ENCODE data around the gene ZNF428. TPM values are rescaled to one million over a fixed set of nuclear protein-coding genes. Genes with fewer than 3 reads are reported as not detected.

The ZNF428 gene
- total and polyA plus RNA-seq, 4 donors: 27.9 to 95.3 (median 46.2) TPM

DNA sequence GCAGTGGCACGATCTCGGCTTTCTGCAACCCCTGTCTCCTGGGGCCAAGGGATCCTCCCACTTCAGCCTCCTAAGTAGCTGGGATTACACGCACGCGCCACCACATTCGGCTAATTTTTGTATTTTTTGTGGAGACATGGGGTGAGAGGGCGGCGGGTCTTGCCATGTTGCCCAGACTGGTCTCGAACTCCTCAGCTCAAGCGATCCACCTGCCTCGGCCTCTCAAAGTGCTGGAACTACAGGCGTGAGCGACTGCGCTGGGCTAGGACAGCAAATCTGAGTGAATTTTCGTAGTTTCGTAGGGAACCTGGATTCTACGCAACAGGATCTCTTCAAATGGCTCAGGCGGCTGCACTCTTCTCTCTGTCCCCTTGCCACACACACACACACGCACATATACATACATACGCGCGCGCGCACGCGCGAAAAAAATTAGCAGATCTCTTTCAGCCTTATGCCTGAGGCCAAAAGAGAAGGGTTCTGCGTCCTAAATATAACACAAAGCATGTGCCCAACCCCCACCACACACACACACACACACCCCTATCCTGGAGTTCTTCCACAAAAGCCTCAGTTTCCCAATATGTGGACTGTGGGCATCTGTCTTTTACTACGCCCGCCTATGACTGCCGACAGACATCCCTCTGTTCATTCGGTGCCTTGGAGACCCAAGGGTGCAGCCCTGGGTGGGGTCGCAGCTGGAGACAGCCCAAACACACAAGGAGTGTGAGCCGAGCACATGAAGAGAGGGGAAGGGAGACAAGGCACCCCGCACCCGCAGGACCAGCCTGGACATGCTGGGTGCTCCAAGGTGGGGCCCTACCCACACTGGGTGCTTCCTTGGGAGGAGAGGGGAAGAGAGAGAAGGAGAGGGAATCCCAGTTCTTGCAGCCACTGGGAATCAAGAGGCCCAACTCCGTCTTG is 43.2 kb downstream of the ZNF428 start:
- no peak for ATAC-seq (ENCODE audit: insufficient read depth, low FRiP score)
- DNase-seq: peak; percentile 34 to 47 (median 40)
- TF ChIP-seq, protein P1, sequence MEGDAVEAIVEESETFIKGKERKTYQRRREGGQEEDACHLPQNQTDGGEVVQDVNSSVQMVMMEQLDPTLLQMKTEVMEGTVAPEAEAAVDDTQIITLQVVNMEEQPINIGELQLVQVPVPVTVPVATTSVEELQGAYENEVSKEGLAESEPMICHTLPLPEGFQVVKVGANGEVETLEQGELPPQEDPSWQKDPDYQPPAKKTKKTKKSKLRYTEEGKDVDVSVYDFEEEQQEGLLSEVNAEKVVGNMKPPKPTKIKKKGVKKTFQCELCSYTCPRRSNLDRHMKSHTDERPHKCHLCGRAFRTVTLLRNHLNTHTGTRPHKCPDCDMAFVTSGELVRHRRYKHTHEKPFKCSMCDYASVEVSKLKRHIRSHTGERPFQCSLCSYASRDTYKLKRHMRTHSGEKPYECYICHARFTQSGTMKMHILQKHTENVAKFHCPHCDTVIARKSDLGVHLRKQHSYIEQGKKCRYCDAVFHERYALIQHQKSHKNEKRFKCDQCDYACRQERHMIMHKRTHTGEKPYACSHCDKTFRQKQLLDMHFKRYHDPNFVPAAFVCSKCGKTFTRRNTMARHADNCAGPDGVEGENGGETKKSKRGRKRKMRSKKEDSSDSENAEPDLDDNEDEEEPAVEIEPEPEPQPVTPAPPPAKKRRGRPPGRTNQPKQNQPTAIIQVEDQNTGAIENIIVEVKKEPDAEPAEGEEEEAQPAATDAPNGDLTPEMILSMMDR (IDR thresholded peaks at IDR 0.05; ENCODE audit: control extremely low read depth, extremely low read depth): no peak
- no peaks in the 10 kb centered on the region for H3K27me3 ChIP-seq (ENCODE audit: control insufficient read depth in 3 of 3, insufficient read depth in 3 of 3, low read length in 2 of 3)
- H3K9ac ChIP-seq (ENCODE audit: insufficient read depth in 1 of 2, low read length in 2 of 2): peak overlapping the region; percentile 69 to 91
- peaks cover 0 to 2% (median under 1%) of the 10 kb centered on the region in 4 donors for H3K36me3 ChIP-seq (ENCODE audit: control insufficient read depth in 4 of 4, insufficient read depth in 4 of 4, low read length in 4 of 4)
- 66 to 67% methylated on average over 37 of the region's 37 CpGs for WGBS, 2 donors
- peak overlapping the region; percentile 35 to 48 for H3K27ac ChIP-seq (ENCODE audit: low read depth in 1 of 2, low read length in 1 of 2)
- H3K9me3 ChIP-seq (ENCODE audit: control insufficient read depth in 4 of 4, insufficient read depth in 3 of 4, low read length in 3 of 4): no peaks in the 10 kb centered on the region
- peak overlapping the region; percentile 5 for H3K4me3 ChIP-seq
- H3K4me1 ChIP-seq (ENCODE audit: control insufficient read depth in 5 of 5, insufficient read depth in 5 of 5, low read length in 5 of 5): peaks cover 3 to 27% (median 12%) of the 10 kb centered on the region in 5 donors

DNA sequence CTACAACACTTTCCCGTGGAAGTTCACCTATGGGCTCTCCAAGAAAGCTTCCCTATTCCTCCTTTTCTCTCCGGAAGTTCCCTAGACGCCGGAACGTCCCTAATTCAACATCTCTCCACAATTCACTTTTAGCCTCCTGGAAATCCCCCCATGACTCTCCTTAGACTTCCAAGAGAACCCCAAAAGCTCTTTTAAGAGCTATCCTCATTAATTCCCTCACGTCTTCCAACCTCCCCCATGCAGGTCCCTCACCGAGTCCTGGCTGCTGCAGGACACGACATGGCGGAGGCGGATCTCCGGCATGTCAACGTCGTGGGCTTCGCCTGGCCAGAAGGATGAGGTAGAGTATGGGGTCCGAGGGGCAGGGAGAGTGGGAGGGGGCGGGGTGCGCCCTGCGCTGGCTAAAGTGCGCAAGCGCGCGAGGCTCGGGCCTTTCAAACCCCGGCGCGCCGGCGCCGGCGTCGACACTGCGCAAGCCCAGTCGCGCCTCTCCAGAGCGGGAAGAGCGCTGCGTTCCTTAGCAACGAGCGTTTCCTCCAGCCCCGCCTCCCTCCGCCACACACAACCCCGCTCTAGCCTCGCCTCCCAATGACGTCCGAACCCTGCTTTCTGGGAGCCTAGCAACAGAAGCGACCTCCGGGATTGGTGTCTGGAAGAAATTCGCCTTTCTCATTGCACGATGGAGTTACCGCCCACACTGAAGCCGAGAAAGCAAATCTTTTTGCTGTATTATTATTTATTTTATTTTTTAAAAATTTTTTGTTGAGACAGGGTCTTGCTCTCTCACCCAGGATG is 44.1 kb downstream of the ZNF428 start, which contains the start of the genes PINLYP and XRCC1:
Gene PINLYP, plus strand, starts transcription at position 646 of the 795 bp plus-strand sequence. CDS start 1,391 bp downstream, outside the sequence.
Gene XRCC1, minus strand, starts transcription at position 372 of the 795 bp plus-strand sequence. Its CDS starts 69 bp downstream, at position 303.
- 0% methylated on average over 46 to 51 of the region's 51 CpGs for WGBS, 2 donors
- Histone ChIP-seq H3K4me1 (ENCODE audit: control insufficient read depth in 5 of 5, insufficient read depth in 5 of 5, low read length in 5 of 5) (peaks cover 3 to 22% (median 6%) of the 10 kb centered on the region in 5 donors), H3K27ac (ENCODE audit: low read depth in 1 of 2, low read length in 1 of 2) (peak within 1 kb of the TSS; percentile 56 to 93), H3K9ac (ENCODE audit: insufficient read depth in 1 of 2, low read length in 2 of 2) (peak within 1 kb of the TSS; percentile 91 to 100), H3K9me3 (ENCODE audit: control insufficient read depth in 4 of 4, insufficient read depth in 3 of 4, low read length in 3 of 4) (no peaks in the 10 kb centered on the region), H3K27me3 (ENCODE audit: control insufficient read depth in 3 of 3, insufficient read depth in 3 of 3, low read length in 2 of 3) (no peaks in the 10 kb centered on the region), H3K36me3 (ENCODE audit: control insufficient read depth in 4 of 4, insufficient read depth in 4 of 4, low read length in 4 of 4) (peaks cover 0 to 2% (median under 1%) of the 10 kb centered on the region in 4 donors), H3K4me3 (peak within 1 kb of the TSS; percentile 75)
- ATAC-seq (ENCODE audit: insufficient read depth, low FRiP score) (peak; percentile 97), DNase-seq (peak; percentile 99 to 100 (median 100))
- TF ChIP-seq, protein P1 (IDR thresholded peaks at IDR 0.05; ENCODE audit: control extremely low read depth, extremely low read depth): no peak

DNA sequence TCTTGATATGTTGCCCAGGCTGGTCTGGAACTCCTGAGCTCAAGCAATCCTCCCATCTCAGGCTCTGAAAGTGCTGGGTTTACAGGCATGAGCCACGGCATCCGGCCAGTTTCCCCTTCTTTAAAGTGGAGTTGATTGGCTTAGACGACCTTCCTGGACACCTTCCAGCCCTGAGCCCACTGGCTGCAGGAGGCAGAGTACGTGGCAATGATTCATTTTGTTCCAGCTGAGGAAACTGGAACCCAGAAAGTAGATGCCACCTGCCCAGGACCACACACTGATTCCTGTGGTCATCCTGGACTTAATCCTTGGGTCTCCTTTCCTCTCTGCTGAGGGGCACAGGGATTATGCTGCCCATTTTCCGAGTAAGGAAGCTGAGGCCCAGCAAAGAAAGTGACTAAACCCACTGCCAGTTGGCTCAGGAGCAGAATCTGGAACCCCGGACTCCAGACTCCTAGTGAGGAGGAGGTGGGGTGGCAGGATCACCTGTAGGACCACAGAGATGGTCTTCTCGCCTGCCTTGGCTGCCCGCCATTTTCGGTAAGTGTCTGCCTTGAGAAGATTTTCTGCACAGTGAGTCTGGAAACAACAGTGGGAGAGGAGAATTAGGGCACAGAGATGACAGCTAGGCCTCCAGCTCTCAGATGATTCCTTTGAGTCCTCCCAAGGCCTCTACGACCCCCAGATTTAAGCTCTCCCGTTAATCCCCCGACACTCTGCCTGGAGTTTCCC is 44.8 kb downstream of the ZNF428 start:
- TF ChIP-seq, protein P1 (IDR thresholded peaks at IDR 0.05; ENCODE audit: control extremely low read depth, extremely low read depth): no peak
- Histone ChIP-seq H3K27me3 (ENCODE audit: control insufficient read depth in 3 of 3, insufficient read depth in 3 of 3, low read length in 2 of 3) (no peaks in the 10 kb centered on the region), H3K4me1 (ENCODE audit: control insufficient read depth in 5 of 5, insufficient read depth in 5 of 5, low read length in 5 of 5) (peaks cover 3 to 17% (median 6%) of the 10 kb centered on the region in 5 donors), H3K4me3 (peak overlapping the region; percentile 75), H3K27ac (ENCODE audit: low read depth in 1 of 2, low read length in 1 of 2) (peak overlapping the region; percentile 56 to 93), H3K36me3 (ENCODE audit: control insufficient read depth in 4 of 4, insufficient read depth in 4 of 4, low read length in 4 of 4) (peaks cover 0 to 3% (median 1%) of the 10 kb centered on the region in 4 donors), H3K9ac (ENCODE audit: insufficient read depth in 1 of 2, low read length in 2 of 2) (peak overlapping the region; percentile 91 to 100), H3K9me3 (ENCODE audit: control insufficient read depth in 4 of 4, insufficient read depth in 3 of 4, low read length in 3 of 4) (no peaks in the 10 kb centered on the region)
- ATAC-seq (ENCODE audit: insufficient read depth, low FRiP score) (no peak), DNase-seq (no peak)
- WGBS, 2 donors: 25 to 38% methylated on average over 12 of the region's 12 CpGs

All from lung (tissue), 12 donors.